Epithelial cell of proximal tubule (primary cell): Measurements from ENCODE around the gene PLEKHA8. TPM values are rescaled to one million over a fixed set of nuclear protein-coding genes. Genes with fewer than 3 reads are reported as not detected.

Experiments used
- DNase-seq: peaks from one replicate; pipeline ENCODE4 v3.0.0-alpha.2; 2011; ENCODE audit warnings: low read depth
- H3K4me3 ChIP-seq: 2 replicates; pipeline ENCODE4 v1.5.1; 2011; ENCODE audit warnings: low read depth, mild to moderate bottlenecking, low read length
- total RNA-seq: library from RNA; depleted of rRNA; stranded (reverse); fragments of >200 nt; gene quantifications from 2 replicates; pipeline ENCODE4 v1.2.3, GENCODE V29; 2015
- TF ChIP-seq, protein P1 (sequence below): conservative IDR thresholded peaks from 2 replicates; pipeline ENCODE4 v1.5.1; 2012; ENCODE audit warnings: low read depth, mild to moderate bottlenecking, low read length

PLEKHA8 gene
- total RNA-seq, 1 donor from 2014 or later: 12.2 TPM

DNA sequence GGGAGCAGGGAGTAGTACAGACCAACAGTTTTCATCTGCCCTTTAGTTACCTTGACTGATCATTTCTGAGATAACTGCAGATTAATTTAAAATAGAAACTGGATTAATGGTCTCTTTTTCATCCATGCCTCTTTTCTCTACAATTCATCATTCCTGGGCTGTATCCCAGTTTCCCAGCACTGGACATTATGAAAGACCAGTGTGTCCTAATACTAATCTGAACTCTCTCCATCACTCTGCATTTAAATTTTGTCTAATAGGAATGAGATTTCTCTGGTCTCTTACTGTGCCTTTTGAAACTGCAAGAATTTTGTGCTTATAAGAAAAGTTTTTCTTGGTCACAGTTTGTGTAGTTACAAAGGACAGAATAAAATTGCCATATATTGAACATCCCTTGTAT lies 12.7 kb downstream of the PLEKHA8 start:
- TF ChIP-seq, protein P1, sequence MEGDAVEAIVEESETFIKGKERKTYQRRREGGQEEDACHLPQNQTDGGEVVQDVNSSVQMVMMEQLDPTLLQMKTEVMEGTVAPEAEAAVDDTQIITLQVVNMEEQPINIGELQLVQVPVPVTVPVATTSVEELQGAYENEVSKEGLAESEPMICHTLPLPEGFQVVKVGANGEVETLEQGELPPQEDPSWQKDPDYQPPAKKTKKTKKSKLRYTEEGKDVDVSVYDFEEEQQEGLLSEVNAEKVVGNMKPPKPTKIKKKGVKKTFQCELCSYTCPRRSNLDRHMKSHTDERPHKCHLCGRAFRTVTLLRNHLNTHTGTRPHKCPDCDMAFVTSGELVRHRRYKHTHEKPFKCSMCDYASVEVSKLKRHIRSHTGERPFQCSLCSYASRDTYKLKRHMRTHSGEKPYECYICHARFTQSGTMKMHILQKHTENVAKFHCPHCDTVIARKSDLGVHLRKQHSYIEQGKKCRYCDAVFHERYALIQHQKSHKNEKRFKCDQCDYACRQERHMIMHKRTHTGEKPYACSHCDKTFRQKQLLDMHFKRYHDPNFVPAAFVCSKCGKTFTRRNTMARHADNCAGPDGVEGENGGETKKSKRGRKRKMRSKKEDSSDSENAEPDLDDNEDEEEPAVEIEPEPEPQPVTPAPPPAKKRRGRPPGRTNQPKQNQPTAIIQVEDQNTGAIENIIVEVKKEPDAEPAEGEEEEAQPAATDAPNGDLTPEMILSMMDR: no peak
- H3K4me3 ChIP-seq: no peak overlapping the region
- no peak for DNase-seq

DNA sequence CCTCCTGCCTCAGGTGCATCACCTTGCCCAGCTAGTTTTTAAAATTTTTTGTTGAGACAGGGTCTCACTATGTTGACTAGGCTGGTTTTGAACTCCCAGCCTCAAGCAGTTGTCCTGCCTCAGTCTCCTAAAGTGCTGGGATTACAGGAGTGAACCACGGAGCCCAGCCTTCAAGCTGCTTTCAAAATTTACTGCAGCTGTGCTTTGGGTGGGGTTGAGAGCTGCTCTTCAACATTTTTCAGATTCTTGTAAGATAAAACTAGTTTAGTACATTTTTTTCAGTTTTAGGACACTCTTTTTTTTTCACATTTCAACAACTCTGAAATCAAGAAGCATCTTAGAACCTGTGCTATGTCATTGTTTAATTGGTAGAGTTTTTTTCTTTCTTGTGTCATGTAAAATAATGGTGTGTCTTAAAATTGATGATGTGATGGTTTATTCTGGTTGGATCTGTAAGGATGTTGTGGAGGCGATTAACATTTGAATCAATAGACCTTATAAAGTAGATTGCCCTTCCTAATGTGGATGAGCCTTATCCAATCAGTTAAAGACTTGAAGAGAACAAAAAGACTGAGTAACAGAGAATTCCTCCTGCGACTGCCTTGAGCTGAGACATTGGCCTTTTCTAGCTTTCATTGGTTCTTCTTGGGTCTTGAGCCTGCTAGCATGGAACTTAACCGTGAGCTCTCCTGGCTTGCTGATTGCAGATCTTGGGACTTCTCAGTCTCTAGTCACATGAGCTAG lies 13.5 kb downstream of the PLEKHA8 start:
- H3K4me3 ChIP-seq: no peak overlapping the region
- TF ChIP-seq, protein P1: no peak
- no peak for DNase-seq

DNA sequence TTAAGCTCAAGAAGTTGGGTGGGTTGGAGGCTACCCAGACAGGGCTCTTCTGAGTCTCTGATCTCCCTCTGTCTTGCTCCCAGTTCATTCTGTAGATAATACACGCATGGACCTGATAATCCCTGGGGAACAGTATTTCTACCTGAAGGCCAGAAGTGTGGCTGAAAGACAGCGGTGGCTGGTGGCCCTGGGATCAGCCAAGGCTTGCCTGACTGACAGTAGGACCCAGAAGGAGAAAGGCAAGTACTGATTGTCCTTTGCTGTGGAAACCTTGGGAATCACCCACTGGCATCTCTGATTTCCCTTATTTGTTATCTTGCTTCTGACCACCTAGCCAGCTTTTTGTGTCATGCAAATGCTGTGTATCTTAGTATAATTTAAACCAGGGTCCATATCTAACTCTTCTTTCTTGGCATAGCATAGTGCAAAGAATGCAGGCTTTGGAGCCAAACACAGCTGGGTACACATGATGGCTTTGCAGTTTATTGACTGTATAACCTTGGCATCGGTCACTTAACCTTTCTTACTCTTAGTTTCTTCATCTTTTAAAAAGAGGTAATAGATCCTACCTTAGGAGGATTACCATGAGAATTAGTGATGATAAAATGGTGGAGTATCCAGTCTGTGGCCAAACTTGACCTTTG lies 18.0 kb downstream of the PLEKHA8 start:
- TF ChIP-seq, protein P1: no peak
- no peak overlapping the region for H3K4me3 ChIP-seq
- DNase-seq: no peak

DNA sequence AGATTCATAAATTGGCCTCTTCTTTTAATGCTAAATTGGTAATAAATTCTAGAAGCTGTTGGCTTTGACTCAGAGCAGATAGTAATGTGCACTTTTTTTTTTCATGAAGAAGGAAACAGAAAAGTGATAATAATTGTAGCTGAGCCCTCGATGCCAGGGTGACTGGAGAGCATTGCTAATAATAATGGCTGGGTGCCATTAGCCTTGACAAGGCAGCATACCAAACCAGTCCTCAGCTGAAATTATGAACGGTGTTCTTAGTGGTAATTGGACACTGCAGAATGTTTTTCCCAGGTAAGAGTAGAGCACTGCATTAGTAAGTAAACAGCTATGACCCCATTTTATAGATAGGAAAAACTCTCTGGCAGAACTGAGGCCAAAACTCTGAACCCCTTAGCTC lies 18.9 kb downstream of the PLEKHA8 start:
- TF ChIP-seq, protein P1: no peak
- H3K4me3 ChIP-seq: no peak overlapping the region
- no peak for DNase-seq

DNA sequence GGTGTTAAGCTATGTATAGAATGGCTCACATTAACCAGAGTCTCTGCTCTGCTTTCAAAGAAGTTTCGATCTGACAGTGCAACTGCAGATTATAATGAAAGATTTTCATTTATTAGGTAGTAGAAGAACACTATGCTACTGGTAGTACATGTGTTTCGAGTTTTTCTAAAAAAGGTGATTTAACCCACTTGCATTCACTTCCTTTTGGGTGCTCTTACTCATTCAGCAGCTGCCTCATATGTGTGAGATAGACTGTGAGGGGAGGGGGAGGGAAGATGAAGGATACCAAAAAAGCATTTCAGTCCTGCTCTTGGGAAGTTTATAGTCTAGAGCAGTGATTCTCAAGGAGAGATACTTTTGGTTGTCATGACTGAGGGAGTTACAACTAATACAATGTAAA lies 20.4 kb downstream of the PLEKHA8 start:
- DNase-seq: no peak
- no peak overlapping the region for H3K4me3 ChIP-seq
- TF ChIP-seq, protein P1: no peak

DNA sequence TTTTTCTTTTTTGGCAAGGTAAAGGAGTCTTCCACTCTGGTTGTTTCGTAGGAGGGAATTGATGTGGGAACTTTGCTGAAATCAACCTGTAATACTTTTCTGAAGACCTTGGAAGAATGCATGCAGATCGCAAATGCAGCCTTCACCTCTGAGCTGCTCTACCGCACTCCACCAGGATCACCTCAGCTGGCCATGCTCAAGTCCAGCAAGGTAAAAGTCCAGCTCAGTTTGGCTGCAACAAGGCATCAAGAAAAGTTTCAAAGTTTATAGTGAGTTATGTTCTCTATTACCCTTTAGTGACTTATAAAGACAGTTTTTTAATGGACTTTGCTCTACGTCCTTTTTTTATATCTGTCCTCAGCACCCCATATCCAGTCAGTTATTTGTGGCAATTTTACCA lies 21.0 kb downstream of the PLEKHA8 start:
- TF ChIP-seq, protein P1: no peak
- H3K4me3 ChIP-seq: no peak overlapping the region
- no peak for DNase-seq

DNA sequence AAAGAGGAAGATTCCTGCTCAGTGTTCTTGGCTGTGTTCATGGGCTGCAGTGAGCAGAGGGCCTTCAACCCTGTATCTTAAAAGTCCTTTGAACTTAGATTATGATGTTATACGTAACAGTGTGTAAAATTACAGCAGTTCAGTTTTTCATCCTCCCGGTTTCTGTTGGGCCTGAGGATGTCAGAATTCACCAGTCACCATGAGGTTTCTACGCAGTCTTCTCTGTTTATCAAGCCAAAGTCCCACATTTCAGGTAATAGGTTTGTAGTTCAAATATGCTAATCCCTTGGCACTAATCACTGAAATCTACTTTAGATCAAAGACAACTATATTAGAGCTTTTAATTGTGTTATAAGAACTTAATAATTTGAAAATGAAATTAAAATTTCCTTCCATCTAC lies 24.9 kb downstream of the PLEKHA8 start:
- no peak for DNase-seq
- TF ChIP-seq, protein P1: no peak
- H3K4me3 ChIP-seq: no peak overlapping the region
